BLaER1 (cell line): ENCODE data around the gene OSBPL1A.

Experiments used
- H3K27ac ChIP-seq: shearing (Covaris generic); formaldehyde crosslinking; 2 replicates; pipeline ENCODE4 v1.8.1; 2022
- H3K27me3 ChIP-seq: shearing (Covaris generic); formaldehyde crosslinking; 2 replicates; pipeline ENCODE4 v1.8.1; 2022
- H3K36me3 ChIP-seq: shearing (Covaris generic); formaldehyde crosslinking; 2 replicates; pipeline ENCODE4 v1.8.1; 2022
- H3K4me1 ChIP-seq: shearing (Covaris generic); formaldehyde crosslinking; 2 replicates; pipeline ENCODE4 v1.8.1; 2022
- H3K4me2 ChIP-seq: shearing (Covaris generic); formaldehyde crosslinking; 2 replicates; pipeline ENCODE4 v1.8.1; 2022
- H3K4me3 ChIP-seq: shearing (Covaris generic); formaldehyde crosslinking; 2 replicates; pipeline ENCODE4 v1.8.1; 2022
- H3K9ac ChIP-seq: shearing (Covaris generic); formaldehyde crosslinking; 2 replicates; pipeline ENCODE4 v1.8.1; 2022
- H3K9me3 ChIP-seq: shearing (Covaris generic); formaldehyde crosslinking; 2 replicates; pipeline ENCODE4 v1.8.1; 2022
- H4K20me1 ChIP-seq: shearing (Covaris generic); formaldehyde crosslinking; 2 replicates; pipeline ENCODE4 v1.8.1; 2022
- Cebpa-rat ChIP-seq: shearing (Covaris generic); IDR thresholded peaks from 2 replicates; pipeline ENCODE4 v1.8.1; 2022

OSBPL1A gene

DNA sequence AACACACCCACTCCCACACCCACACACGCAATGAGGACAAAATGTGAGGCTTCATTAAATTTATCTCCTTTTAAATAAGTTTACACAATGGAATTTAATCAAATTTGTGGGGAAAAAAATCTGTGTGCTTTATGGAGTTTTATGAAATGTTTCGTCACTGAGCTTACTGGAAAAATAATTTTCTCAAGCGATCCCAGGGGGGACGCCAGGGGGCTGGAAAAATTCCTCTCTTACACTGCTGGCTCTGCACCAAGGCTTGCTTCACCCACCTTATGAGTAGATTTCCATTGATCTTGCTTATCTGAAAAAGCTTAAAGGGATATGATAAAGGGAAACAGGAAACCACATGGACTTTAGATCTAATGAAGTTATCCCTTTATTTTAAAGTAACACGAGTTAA, 163.3 kb downstream of the OSBPL1A start:
- no peak overlapping the region for H3K9ac ChIP-seq
- no peak for TF ChIP-seq Cebpa-rat
- H3K4me2 ChIP-seq: no peak overlapping the region
- no peaks in the 10 kb centered on the region for H3K9me3 ChIP-seq
- H3K36me3 ChIP-seq: peaks cover 36% of the 10 kb centered on the region
- no peak overlapping the region for H3K27ac ChIP-seq
- H3K4me1 ChIP-seq: peaks cover 9% of the 10 kb centered on the region; the same call in 1 of the 2 replicates
- no peaks in the 10 kb centered on the region for H4K20me1 ChIP-seq
- H3K27me3 ChIP-seq: no peaks in the 10 kb centered on the region
- no peak overlapping the region for H3K4me3 ChIP-seq

GRCh38 chr18:24232800-24233199, 164.8 kb downstream of the OSBPL1A start:
- Histone ChIP-seq H3K27me3 (no peaks in the 10 kb centered on the region), H3K36me3 (peaks cover 28% of the 10 kb centered on the region), H3K4me3 (no peak overlapping the region), H4K20me1 (no peaks in the 10 kb centered on the region), H3K4me2 (no peak overlapping the region), H3K9ac (no peak overlapping the region), H3K9me3 (no peaks in the 10 kb centered on the region), H3K4me1 (0 out of 2 replicates have a peak, but pooled peaks cover 4% of the 10 kb centered on the region), H3K27ac (no peak overlapping the region)
- TF ChIP-seq Cebpa-rat: no peak

- Histone ChIP-seq H3K9me3 (no peaks in the 10 kb centered on the region), H4K20me1 (no peaks in the 10 kb centered on the region), H3K4me2 (no peak overlapping the region), H3K4me1 (0 out of 2 replicates have a peak, but pooled peaks cover 4% of the 10 kb centered on the region), H3K27ac (no peak overlapping the region), H3K27me3 (no peaks in the 10 kb centered on the region), H3K4me3 (no peak overlapping the region), H3K36me3 (peaks cover 25% of the 10 kb centered on the region), H3K9ac (no peak overlapping the region)
- TF ChIP-seq Cebpa-rat: no peak
Measured at GRCh38 chr18:24231773-24232735, 165.6 kb downstream of the OSBPL1A start.

DNA sequence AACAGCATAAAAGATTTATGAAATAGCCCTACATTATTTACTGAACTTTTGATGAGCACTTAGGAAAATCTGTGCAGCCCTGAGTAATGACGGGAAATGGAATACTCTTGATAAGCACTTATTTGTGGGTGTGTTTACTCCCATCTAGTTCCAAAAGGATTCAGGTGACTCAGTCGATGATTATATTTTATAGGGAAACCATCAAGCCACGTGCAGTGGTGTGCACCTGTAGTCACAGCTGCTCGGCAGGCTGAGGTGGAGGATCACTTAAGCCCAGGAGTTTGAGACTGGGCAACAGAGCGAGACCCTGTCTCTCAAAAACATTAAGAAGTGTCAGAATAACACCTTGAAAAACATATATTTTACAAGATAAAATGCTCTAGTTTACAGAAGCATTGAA, 166.9 kb downstream of the OSBPL1A start:
- no peak overlapping the region for H3K27ac ChIP-seq
- no peak overlapping the region for H3K9ac ChIP-seq

GRCh38 chr18:24228667-24229041, 169.0 kb downstream of the OSBPL1A start:
- H3K9me3 ChIP-seq: no peaks in the 10 kb centered on the region
- H3K36me3 ChIP-seq: peaks cover 4% of the 10 kb centered on the region; the same call in 1 of the 2 replicates
- H4K20me1 ChIP-seq: no peaks in the 10 kb centered on the region
- H3K4me2 ChIP-seq: no peak overlapping the region
- no peak overlapping the region for H3K27ac ChIP-seq
- no peaks in the 10 kb centered on the region for H3K27me3 ChIP-seq
- no peaks in the 10 kb centered on the region for H3K4me1 ChIP-seq
- no peak for TF ChIP-seq Cebpa-rat
- no peak overlapping the region for H3K4me3 ChIP-seq
- H3K9ac ChIP-seq: no peak overlapping the region

More for the DNA sequence above, 166.9 kb downstream of the OSBPL1A start:
- Histone ChIP-seq H3K9me3 (no peaks in the 10 kb centered on the region), H3K36me3 (peaks cover 14% of the 10 kb centered on the region; the same call in 1 of the 2 replicates), H3K4me3 (no peak overlapping the region), H3K4me1 (0 out of 2 replicates have a peak, but pooled peaks cover 4% of the 10 kb centered on the region), H3K27me3 (no peaks in the 10 kb centered on the region), H3K4me2 (no peak overlapping the region), H4K20me1 (no peaks in the 10 kb centered on the region)
- TF ChIP-seq Cebpa-rat: no peak

DNA sequence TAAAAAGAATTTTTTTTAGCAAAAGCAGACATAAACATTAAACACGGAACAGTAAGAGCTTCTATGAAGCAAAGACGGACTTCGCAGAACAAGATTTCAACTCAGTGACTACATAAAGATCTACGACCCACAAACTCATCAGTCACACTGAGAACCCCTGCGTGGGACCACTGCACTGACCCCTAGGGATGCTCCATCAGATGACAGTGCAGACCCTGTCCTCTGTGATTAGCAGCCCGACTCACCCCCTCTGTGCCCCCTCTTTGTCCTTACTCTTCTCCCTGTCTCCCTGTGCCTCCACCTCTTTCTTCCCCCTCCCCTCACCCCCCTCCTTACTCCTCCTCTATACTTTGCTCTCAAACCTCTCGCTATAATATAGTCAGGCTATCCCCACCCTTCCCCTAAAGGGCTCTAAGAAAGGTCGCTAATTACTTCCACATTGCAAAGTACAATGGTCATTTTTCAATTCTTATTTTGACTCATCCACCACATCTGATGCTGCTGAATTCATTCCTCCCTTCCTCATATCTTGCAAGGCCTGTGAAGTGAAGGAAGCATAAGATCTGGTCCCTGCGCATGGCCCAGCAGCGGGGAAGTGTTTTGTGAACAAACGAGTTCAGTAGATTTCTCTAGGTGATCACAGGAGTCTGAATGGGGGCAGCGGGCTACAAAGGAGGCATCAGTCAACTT, 169.5 kb downstream of the OSBPL1A start:
- H3K27ac ChIP-seq: no peak overlapping the region

DNA sequence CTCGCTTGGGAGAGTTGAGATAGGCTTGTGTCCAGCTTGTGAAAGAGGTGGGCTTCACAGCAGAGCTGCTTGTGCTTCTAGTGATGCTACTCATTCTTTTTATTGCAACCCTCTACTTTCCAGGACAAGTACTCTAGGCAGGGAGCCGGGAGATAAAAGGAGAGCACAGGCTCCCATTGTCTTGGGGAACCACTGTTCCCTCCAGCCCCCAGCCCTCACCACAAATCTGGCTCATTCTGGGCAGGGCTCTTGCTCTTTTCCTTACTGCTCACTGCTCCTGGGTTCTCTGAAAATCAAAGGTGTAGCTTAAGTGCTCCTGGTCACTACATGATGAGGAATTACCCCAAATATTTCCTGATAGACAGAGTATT, 177.3 kb downstream of the OSBPL1A start:
- Histone ChIP-seq H3K4me3 (no peak overlapping the region), H3K9ac (no peak overlapping the region), H4K20me1 (no peaks in the 10 kb centered on the region), H3K27me3 (no peaks in the 10 kb centered on the region), H3K4me2 (no peak overlapping the region), H3K4me1 (no peaks in the 10 kb centered on the region), H3K9me3 (no peaks in the 10 kb centered on the region), H3K27ac (no peak overlapping the region), H3K36me3 (no peaks in the 10 kb centered on the region)
- no peak for TF ChIP-seq Cebpa-rat

More for the DNA sequence above, 169.5 kb downstream of the OSBPL1A start:
- Histone ChIP-seq H3K4me1 (no peaks in the 10 kb centered on the region), H3K4me2 (no peak overlapping the region), H4K20me1 (no peaks in the 10 kb centered on the region), H3K9me3 (no peaks in the 10 kb centered on the region), H3K36me3 (peaks cover 4% of the 10 kb centered on the region; the same call in 1 of the 2 replicates), H3K27me3 (no peaks in the 10 kb centered on the region), H3K4me3 (no peak overlapping the region), H3K9ac (no peak overlapping the region)
- no peak for TF ChIP-seq Cebpa-rat

- H3K4me1 ChIP-seq: no peaks in the 10 kb centered on the region
- H3K36me3 ChIP-seq: no peaks in the 10 kb centered on the region
- H4K20me1 ChIP-seq: no peaks in the 10 kb centered on the region
- H3K9me3 ChIP-seq: no peaks in the 10 kb centered on the region
- no peaks in the 10 kb centered on the region for H3K27me3 ChIP-seq
- no peak for TF ChIP-seq Cebpa-rat
- no peak overlapping the region for H3K9ac ChIP-seq
- H3K4me3 ChIP-seq: no peak overlapping the region
- H3K27ac ChIP-seq: no peak overlapping the region
- no peak overlapping the region for H3K4me2 ChIP-seq
Measured at GRCh38 chr18:24219561-24220317, 177.9 kb downstream of the OSBPL1A start.

- no peak overlapping the region for H3K4me3 ChIP-seq
- H3K4me2 ChIP-seq: no peak overlapping the region
- no peaks in the 10 kb centered on the region for H4K20me1 ChIP-seq
- no peaks in the 10 kb centered on the region for H3K36me3 ChIP-seq
- H3K9me3 ChIP-seq: no peaks in the 10 kb centered on the region
- H3K27ac ChIP-seq: no peak overlapping the region
- H3K27me3 ChIP-seq: no peaks in the 10 kb centered on the region
- H3K9ac ChIP-seq: no peak overlapping the region
- H3K4me1 ChIP-seq: no peaks in the 10 kb centered on the region
- no peak for TF ChIP-seq Cebpa-rat
Measured at GRCh38 chr18:24214913-24215312, 182.7 kb downstream of the OSBPL1A start.
